ENCODE results near the gene CCDC90B. TPM values are rescaled to one million over a fixed set of nuclear protein-coding genes. Genes with fewer than 3 reads are reported as not detected.

Gene CCDC90B
- total RNA-seq, 4 donors from 2014 or later, result 31.1 to 34.6 (median 33.2) TPM

GRCh38 chr11:83259559-83259958 lies 26.6 kb downstream of the CCDC90B start:
- no peak for ATAC-seq
- H3K9me3 ChIP-seq, result no peaks in the 10 kb centered on the region
- H3K4me1 ChIP-seq, result no peaks in the 10 kb centered on the region
- H3K36me3 ChIP-seq, result peaks cover 0 to 73% of the 10 kb centered on the region in 2 donors
- no peak overlapping the region for H3K4me3 ChIP-seq
- TF ChIP-seq CTCF (IDR thresholded peaks at IDR 0.05) (no peak), EP300 (IDR thresholded peaks at IDR 0.05) (no peak), POLR2AphosphoS5 (IDR thresholded peaks at IDR 0.05) (no peak), POLR2A (IDR thresholded peaks at IDR 0.05) (no peak)
- no peak overlapping the region for H3K27ac ChIP-seq
- 90% methylated on average over 1 of the region's 1 CpG; no CpG with 5 or more reads in 1 of the 2 donors for WGBS, 2 donors (ENCODE audit: low coverage in 1 of 2)
- no peaks in the 10 kb centered on the region for H3K27me3 ChIP-seq

- no peak overlapping the region for H3K4me3 ChIP-seq
- no peak for ATAC-seq
- TF ChIP-seq POLR2A (IDR thresholded peaks at IDR 0.05) (no peak), CTCF (IDR thresholded peaks at IDR 0.05) (no peak), POLR2AphosphoS5 (IDR thresholded peaks at IDR 0.05) (no peak), EP300 (IDR thresholded peaks at IDR 0.05) (no peak)
- no peak overlapping the region for H3K27ac ChIP-seq
- WGBS, 2 donors (ENCODE audit: low coverage in 1 of 2), result 71 to 77% methylated on average over 1 to 3 of the region's 3 CpGs
- no peaks in the 10 kb centered on the region for H3K27me3 ChIP-seq
- H3K4me1 ChIP-seq, result no peaks in the 10 kb centered on the region
- H3K36me3 ChIP-seq, result peaks cover 0 to 56% of the 10 kb centered on the region in 2 donors
- H3K9me3 ChIP-seq, result no peaks in the 10 kb centered on the region
Measured at GRCh38 chr11:83257761-83258168, 28.4 kb downstream of the CCDC90B start.

DNA sequence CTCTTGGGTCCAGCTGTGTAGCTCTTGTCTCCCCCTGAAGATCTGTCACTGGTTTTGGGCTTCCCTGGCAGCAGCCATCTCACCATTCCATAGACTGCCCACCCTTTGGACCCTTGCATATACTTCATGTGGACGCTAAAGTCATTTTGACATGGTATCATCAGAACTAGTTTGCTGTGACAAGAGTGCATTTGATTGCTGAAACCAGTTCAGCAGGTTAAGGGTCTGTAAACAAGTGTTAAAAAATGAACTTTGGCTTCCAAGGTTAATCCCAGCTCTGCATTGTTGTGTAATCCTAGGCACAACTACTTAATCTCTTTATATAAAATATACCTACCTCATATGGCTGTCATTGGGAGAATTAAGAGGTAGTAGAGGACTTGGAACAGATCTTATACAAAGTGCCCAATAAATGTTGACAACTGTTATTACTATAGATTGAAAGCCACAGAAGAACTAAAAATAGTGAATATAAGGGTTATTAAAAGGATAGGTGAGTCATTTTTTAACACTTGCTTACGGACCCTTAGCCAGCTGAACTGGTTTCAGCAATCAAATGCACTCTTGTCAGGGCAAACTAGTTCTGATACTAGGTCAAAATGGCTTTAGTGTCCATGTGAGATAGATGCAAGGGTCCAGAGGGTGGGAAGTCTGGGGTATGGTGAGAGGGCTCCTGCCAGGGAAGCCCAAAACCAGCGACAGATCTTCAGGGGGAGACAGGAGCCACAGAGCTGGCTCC lies 29.4 kb downstream of the CCDC90B start:
- 46% methylated on average over 2 of the region's 3 CpGs; no CpG with 5 or more reads in 1 of the 2 donors for WGBS, 2 donors (ENCODE audit: low coverage in 1 of 2)
- ATAC-seq, result no peak
- Histone ChIP-seq H3K4me3 (no peak overlapping the region), H3K4me1 (no peaks in the 10 kb centered on the region), H3K27me3 (no peaks in the 10 kb centered on the region), H3K9me3 (no peaks in the 10 kb centered on the region), H3K36me3 (peaks cover 0 to 52% of the 10 kb centered on the region in 2 donors), H3K27ac (no peak overlapping the region)
- TF ChIP-seq CTCF (IDR thresholded peaks at IDR 0.05), result no peak
- TF ChIP-seq POLR2AphosphoS5 (IDR thresholded peaks at IDR 0.05), result no peak
- TF ChIP-seq POLR2A (IDR thresholded peaks at IDR 0.05), result no peak
- no peak for TF ChIP-seq EP300 (IDR thresholded peaks at IDR 0.05)

GRCh38 chr11:83255366-83255765 lies 30.8 kb downstream of the CCDC90B start:
- H3K9me3 ChIP-seq, result no peaks in the 10 kb centered on the region
- H3K4me1 ChIP-seq, result no peaks in the 10 kb centered on the region
- peaks cover 0 to 38% of the 10 kb centered on the region in 2 donors for H3K36me3 ChIP-seq
- no peak overlapping the region for H3K4me3 ChIP-seq
- TF ChIP-seq POLR2A (IDR thresholded peaks at IDR 0.05) (no peak), CTCF (IDR thresholded peaks at IDR 0.05) (no peak), POLR2AphosphoS5 (IDR thresholded peaks at IDR 0.05) (no peak), EP300 (IDR thresholded peaks at IDR 0.05) (no peak)
- WGBS, 2 donors (ENCODE audit: low coverage in 1 of 2), result 88 to 97% methylated on average over 3 of the region's 3 CpGs
- H3K27ac ChIP-seq, result no peak overlapping the region
- no peak for ATAC-seq
- no peaks in the 10 kb centered on the region for H3K27me3 ChIP-seq

DNA sequence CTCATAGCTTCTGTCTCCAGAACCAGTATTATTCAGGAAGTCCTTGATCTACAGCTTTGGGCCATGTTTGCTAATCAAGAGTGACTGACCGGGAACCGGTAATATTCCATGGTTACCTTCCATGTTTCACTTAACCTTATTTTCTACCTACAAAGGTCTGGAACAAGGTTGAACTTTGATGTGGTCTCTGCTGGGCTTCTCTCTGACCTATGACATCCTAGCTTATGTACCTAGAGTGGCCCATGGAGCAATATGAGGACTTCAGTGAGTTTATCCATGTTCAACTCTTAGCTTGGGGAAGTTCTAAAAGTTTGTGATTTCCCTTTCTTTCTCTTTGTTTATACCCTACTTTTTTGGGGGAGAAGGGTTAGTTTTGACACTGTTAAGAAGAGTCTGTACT lies 33.2 kb downstream of the CCDC90B start:
- Histone ChIP-seq H3K4me3 (no peak overlapping the region), H3K27ac (no peak overlapping the region), H3K9me3 (no peaks in the 10 kb centered on the region), H3K27me3 (no peaks in the 10 kb centered on the region), H3K36me3 (peaks cover 0 to 31% of the 10 kb centered on the region in 2 donors), H3K4me1 (peaks cover 0 to 8% (median 0%) of the 10 kb centered on the region in 3 donors)
- TF ChIP-seq CTCF (IDR thresholded peaks at IDR 0.05) (no peak), POLR2A (IDR thresholded peaks at IDR 0.05) (no peak), POLR2AphosphoS5 (IDR thresholded peaks at IDR 0.05) (no peak), EP300 (IDR thresholded peaks at IDR 0.05) (no peak)
- no peak for ATAC-seq
- 94% methylated on average over 2 of the region's 2 CpGs; no CpG with 5 or more reads in 1 of the 2 donors for WGBS, 2 donors (ENCODE audit: low coverage in 1 of 2)
